Lower leg skin (tissue), 4 donors: ENCODE data around the gene DSCAML1. TPM values are rescaled to one million over a fixed set of nuclear protein-coding genes. Genes with fewer than 3 reads are reported as not detected.

Experiments
- DNase-seq, 2 donors: peaks; one replicate each; pipeline ENCODE4 v3.0.0-alpha.2; 2019; ENCODE audit warnings: low spot score in 2 of 2
- H3K4me3 ChIP-seq: fragments of 200-600 bp; sonication (generic); 2 replicates; pipeline ENCODE4 v1.5.1; 2017; ENCODE audit warnings: mild to moderate bottlenecking, low read depth; ENCODE audit not compliant: poor library complexity, severe bottlenecking
- POLR2A ChIP-seq, 2 donors: fragments of 450-650 bp; IDR thresholded peaks; one replicate each; pipeline ENCODE4 v1.6.1; 2016 to 2017; ENCODE audit warnings: antibody characterized with exemption in 2 of 2, mild to moderate bottlenecking in 1 of 2, moderate library complexity in 1 of 2
- WGBS, 2 donors: methylation state at CpG; one replicate each; pipeline ENCODE4 v1.1.5; 2018; 5-methylcytosine and 5-hydroxymethylcytosine counted together
- intact Hi-C: fragments of 100-400 bp; cut with DNase I; formaldehyde crosslinking; loops from one replicate; pipeline ENCODE4 v1.15.0; 2023; ENCODE audit warnings: low total_unique reads
- total RNA-seq, 4 donors: library from RNA; depleted of rRNA; stranded (reverse); fragments of >200 nt; gene quantifications; one replicate each; pipeline ENCODE4 v1.1.0, GENCODE V29; 2016
- TF ChIP-seq, protein P1 (sequence below), 3 donors: fragments of 450-650 bp; IDR thresholded peaks; one replicate each; pipeline ENCODE4 v1.5.1; 2016; ENCODE audit warnings: antibody characterized with exemption in 3 of 3, mild to moderate bottlenecking in 3 of 3, moderate library complexity in 2 of 3

Gene DSCAML1
- total RNA-seq, 4 donors from 2014 or later, result 0.07 to 0.13 (median 0.08) TPM

DNA sequence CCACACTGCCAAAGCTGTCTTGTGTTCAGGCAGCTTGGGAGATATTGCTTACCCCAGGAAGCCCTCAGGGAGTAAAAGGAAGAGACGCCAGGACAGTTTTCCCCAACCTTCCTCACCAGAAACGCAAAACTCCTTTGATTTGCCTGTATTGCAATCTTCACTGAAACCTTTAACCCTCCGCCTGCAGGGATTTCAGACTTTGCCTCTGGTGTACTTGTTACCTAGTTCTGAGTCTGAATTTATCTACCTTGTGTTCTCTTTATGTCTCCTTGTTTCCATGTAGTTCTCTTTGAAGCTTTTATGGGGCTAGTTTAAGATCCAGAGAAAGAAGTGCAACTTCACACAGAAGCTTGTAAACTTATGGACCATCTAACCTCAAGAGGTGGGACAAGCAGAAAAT is 154.2 kb downstream of the DSCAML1 start:
- TF ChIP-seq, protein P1, sequence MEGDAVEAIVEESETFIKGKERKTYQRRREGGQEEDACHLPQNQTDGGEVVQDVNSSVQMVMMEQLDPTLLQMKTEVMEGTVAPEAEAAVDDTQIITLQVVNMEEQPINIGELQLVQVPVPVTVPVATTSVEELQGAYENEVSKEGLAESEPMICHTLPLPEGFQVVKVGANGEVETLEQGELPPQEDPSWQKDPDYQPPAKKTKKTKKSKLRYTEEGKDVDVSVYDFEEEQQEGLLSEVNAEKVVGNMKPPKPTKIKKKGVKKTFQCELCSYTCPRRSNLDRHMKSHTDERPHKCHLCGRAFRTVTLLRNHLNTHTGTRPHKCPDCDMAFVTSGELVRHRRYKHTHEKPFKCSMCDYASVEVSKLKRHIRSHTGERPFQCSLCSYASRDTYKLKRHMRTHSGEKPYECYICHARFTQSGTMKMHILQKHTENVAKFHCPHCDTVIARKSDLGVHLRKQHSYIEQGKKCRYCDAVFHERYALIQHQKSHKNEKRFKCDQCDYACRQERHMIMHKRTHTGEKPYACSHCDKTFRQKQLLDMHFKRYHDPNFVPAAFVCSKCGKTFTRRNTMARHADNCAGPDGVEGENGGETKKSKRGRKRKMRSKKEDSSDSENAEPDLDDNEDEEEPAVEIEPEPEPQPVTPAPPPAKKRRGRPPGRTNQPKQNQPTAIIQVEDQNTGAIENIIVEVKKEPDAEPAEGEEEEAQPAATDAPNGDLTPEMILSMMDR (IDR thresholded peaks at IDR 0.05), result no peak
- no peak for TF ChIP-seq POLR2A (IDR thresholded peaks at IDR 0.05)
- no peak overlapping the region for H3K4me3 ChIP-seq
- intact Hi-C loops, result no loop called here
- WGBS, 2 donors, result 50 to 63% methylated on average over 3 of the region's 3 CpGs
- DNase-seq, result no peak

DNA sequence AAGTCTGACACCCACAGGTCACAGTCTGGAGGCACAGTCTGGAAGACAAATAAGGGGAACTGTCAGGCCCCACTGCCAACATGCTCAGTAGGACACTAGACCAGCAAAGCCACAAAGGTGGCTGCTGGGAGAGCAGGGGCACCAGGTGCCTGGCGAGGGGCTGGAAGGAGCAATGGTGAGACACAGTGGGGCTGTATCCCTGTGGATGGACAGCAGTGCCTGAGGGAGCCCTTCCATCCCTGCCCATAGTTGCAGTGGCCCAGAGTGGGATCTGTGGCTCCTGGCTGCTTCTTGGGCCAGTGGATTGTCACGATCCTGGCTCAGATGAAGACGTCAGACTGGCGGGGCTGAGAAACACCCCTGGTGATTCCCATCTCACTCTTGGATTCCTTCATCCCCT is 154.6 kb downstream of the DSCAML1 start:
- no peak overlapping the region for H3K4me3 ChIP-seq
- intact Hi-C loops, result no loop called here
- WGBS, 2 donors, result 73 to 74% methylated on average over 4 of the region's 4 CpGs
- no peak for DNase-seq
- no peak for TF ChIP-seq POLR2A (IDR thresholded peaks at IDR 0.05)
- TF ChIP-seq, protein P1 (IDR thresholded peaks at IDR 0.05), result no peak

DNA sequence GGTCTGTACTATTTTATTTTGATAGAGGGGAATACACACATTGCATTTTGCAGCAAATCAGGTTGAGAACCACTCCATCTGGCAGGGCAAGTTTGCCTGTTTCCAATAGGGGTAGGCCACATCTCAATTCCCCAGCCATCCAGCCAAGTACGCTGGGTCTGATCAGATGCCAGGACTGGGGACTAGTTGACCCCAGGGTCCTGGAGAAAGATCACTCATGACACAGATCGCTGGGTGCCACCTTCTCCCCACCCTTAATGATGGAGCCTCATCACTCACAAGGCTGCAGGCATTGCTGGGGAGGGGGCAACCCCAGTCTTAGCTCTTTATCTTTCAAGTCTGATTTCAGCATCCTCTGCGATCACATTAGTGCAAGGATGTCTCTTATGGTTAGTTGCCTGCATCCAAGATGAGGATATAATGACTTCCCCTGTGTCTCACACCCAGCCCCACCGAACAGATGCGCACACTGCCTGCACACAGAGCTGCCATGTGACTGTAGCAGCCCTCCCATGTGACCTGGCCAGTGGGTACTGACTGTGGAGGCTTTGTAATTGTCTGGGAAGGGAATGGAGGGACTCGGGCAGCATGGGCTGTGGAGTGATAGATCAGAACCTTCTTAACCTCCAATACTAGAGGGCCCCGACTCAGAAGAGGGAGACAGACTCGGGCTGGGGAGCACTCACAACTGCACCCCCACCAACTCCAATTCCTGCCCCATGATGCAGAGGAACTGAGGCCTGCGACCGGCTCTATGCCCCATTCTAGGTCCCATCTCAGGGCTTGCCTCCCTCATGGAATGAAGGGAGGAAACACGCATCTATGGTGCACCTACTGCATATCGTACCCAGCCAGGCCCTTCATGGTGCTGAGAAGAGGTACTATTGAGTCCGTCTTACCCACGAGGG is 155.8 kb downstream of the DSCAML1 start:
- no peak for DNase-seq
- H3K4me3 ChIP-seq, result no peak overlapping the region
- WGBS, 2 donors, result 85 to 88% methylated on average over 14 of the region's 14 CpGs
- intact Hi-C loops, result no loop called here
- TF ChIP-seq POLR2A (IDR thresholded peaks at IDR 0.05), result no peak
- TF ChIP-seq, protein P1 (IDR thresholded peaks at IDR 0.05), result no peak

DNA sequence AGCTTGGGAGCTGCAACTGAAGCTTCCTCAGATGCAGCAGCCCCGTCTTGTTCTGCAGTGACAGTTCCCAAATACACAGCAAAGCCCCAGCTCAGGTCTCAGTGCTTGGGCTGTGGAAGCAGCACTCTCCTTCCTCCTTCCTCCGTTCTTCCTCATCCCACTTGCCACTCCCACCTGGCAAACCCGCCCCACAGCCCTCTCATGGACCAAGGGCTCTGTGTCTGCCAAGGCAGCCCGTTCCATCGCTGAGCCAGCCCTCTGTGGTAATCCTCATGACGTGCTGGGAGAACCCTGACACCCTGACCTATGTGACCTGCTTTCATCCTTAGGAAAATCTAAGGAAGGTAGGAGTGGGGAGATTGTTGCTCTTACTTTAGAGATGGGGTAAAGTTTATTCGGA is 157.0 kb downstream of the DSCAML1 start:
- 71% methylated on average over 7 of the region's 7 CpGs for WGBS, 2 donors
- no peak for DNase-seq
- TF ChIP-seq POLR2A (IDR thresholded peaks at IDR 0.05), result no peak
- TF ChIP-seq, protein P1 (IDR thresholded peaks at IDR 0.05), result no peak
- H3K4me3 ChIP-seq, result no peak overlapping the region
- intact Hi-C loops, result no loop called here

DNA sequence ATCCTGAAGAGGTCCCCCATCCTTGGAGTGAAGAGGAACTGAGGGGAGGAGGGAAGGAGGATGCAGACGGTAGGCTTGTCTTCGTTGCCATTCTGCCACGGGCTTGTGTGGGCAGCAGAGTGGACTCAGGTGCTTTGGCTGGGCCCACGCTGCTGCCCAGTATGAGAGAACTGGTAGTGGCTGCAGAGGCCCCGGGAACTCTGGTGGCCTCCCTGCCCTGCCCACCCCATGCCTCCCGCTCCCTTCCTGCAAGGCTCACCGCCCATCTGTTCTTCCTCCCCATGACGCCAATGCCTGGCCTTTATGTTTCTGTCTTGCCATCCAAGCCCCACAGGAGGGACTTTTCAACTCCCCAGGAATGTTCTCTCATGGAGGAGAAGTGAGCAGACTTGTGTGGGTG is 157.4 kb downstream of the DSCAML1 start:
- no peak overlapping the region for H3K4me3 ChIP-seq
- intact Hi-C loops, result no loop called here
- 89% methylated on average over 8 of the region's 8 CpGs for WGBS, 2 donors
- no peak for DNase-seq
- TF ChIP-seq POLR2A (IDR thresholded peaks at IDR 0.05), result no peak
- TF ChIP-seq, protein P1 (IDR thresholded peaks at IDR 0.05), result no peak
